Measurements from ENCODE around the gene MRPS22. TPM values are rescaled to one million over a fixed set of nuclear protein-coding genes. Genes with fewer than 3 reads are reported as not detected.

The MRPS22 gene
- total and polyA plus RNA-seq, 7 donors: 39.2 to 78.4 (median 53.6) TPM

DNA sequence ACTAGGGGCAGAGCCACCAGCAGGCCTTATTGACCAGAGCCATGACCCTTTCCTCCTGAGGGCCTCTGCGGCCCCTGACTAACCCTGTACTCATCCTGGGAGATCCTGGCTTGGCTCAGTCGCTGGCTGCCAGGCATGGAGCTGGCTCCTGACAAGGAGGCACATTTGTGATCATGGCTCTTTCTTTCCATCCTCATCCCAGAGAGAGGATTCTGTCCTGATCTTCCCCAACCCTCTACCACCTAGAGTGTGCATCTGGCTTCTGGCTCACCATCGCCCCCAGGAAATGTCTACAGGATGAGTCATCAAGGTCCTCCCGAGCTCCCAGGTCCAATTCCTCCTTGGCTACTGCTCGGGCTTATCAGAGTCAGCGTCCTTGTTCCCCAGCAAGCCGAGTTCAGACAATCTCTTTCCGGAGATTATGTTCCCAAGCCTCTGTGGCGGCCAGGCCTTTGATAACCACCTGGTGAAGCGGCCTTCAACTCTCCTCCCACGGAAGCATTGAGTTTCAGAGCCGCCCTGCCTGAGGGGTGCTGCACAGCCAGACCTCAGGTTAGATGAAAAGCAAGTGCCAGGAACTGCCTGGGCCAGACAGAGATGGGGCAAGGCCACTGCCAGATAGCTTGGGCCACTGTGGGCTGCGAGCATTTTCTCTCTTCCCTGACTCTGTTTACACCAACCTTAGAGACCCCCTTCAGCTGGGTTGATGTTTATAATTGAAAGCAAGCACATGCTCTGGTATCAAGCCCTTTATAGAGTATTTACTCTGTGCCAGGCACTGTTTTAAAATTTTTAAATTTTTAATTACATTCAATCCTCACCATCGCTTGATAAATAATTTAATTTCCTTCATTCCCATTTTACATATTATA is 44.3 kb upstream of the MRPS22 start:
- intact Hi-C loops (cut with DNase I): no loop called here
- TF ChIP-seq POLR2A (IDR thresholded peaks at IDR 0.05) (no peak), POLR2AphosphoS5 (IDR thresholded peaks at IDR 0.05) (no peak), EP300 (IDR thresholded peaks at IDR 0.05) (no peak)
- TF ChIP-seq, protein P1, sequence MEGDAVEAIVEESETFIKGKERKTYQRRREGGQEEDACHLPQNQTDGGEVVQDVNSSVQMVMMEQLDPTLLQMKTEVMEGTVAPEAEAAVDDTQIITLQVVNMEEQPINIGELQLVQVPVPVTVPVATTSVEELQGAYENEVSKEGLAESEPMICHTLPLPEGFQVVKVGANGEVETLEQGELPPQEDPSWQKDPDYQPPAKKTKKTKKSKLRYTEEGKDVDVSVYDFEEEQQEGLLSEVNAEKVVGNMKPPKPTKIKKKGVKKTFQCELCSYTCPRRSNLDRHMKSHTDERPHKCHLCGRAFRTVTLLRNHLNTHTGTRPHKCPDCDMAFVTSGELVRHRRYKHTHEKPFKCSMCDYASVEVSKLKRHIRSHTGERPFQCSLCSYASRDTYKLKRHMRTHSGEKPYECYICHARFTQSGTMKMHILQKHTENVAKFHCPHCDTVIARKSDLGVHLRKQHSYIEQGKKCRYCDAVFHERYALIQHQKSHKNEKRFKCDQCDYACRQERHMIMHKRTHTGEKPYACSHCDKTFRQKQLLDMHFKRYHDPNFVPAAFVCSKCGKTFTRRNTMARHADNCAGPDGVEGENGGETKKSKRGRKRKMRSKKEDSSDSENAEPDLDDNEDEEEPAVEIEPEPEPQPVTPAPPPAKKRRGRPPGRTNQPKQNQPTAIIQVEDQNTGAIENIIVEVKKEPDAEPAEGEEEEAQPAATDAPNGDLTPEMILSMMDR (IDR thresholded peaks at IDR 0.05): no peak
- H3K36me3 ChIP-seq: no peaks in the 10 kb centered on the region
- WGBS, 2 donors: 68 to 81% methylated on average over 14 of the region's 14 CpGs
- no peak for DNase-seq
- H3K27ac ChIP-seq: no peak overlapping the region
- H3K9me3 ChIP-seq: no peaks in the 10 kb centered on the region
- H3K27me3 ChIP-seq: no peaks in the 10 kb centered on the region
- no peak overlapping the region for H3K4me3 ChIP-seq
- H3K4me1 ChIP-seq: no peaks in the 10 kb centered on the region

DNA sequence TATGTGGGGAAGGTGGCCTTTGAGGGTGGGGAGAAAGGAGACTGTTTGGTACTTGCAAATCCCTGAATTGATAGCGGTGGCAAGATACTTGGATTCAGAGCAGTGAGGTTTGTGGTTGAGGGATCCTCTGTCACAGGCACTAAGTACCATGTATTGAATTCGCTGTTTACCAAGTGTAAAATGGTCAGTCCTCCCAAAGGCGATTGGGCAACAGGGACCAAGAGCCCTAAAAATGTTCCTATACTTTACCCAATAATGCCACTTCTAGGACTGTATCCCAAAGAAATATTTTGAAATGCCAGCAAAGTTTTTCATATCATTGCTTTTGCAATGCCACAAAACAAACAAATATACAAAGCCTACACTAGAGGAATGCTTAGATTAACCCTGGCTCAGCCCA is 43.4 kb upstream of the MRPS22 start:
- WGBS, 2 donors: 90 to 97% methylated on average over 3 of the region's 3 CpGs
- no peak for DNase-seq
- H3K4me3 ChIP-seq: no peak overlapping the region
- no peaks in the 10 kb centered on the region for H3K4me1 ChIP-seq
- intact Hi-C loops (cut with DNase I): no loop called here
- H3K27me3 ChIP-seq: no peaks in the 10 kb centered on the region
- H3K36me3 ChIP-seq: no peaks in the 10 kb centered on the region
- TF ChIP-seq, protein P1 (IDR thresholded peaks at IDR 0.05): no peak
- TF ChIP-seq POLR2A (IDR thresholded peaks at IDR 0.05) (no peak), POLR2AphosphoS5 (IDR thresholded peaks at IDR 0.05) (no peak), EP300 (IDR thresholded peaks at IDR 0.05) (no peak)
- H3K27ac ChIP-seq: no peak overlapping the region
- H3K9me3 ChIP-seq: no peaks in the 10 kb centered on the region

DNA sequence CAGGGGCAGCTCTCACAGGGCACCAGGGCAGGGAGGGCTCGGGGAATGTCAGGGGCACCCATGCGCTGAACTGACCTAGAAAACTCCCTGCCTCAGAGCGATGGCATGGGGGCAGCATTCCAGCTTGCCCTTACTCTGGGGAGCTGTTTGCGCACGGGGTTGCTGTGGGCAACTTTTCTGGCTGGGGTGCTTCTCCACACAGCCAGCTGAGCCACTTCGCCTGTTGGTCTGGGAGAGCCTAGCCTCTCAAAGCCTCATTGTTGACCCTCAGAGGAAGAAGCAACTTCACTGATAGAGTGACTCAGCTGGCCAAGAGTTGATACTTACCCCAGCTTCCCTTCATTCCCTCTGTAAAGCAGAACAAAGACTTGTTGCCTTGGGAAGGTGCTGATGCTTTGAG is 42.6 kb upstream of the MRPS22 start:
- no peak for DNase-seq
- Histone ChIP-seq H3K27me3 (no peaks in the 10 kb centered on the region), H3K27ac (no peak overlapping the region), H3K4me3 (no peak overlapping the region), H3K36me3 (no peaks in the 10 kb centered on the region), H3K4me1 (no peaks in the 10 kb centered on the region), H3K9me3 (no peaks in the 10 kb centered on the region)
- TF ChIP-seq EP300 (IDR thresholded peaks at IDR 0.05) (no peak), POLR2AphosphoS5 (IDR thresholded peaks at IDR 0.05) (no peak), POLR2A (IDR thresholded peaks at IDR 0.05) (no peak)
- TF ChIP-seq, protein P1 (IDR thresholded peaks at IDR 0.05): no peak
- 93 to 94% methylated on average over 6 of the region's 6 CpGs for WGBS, 2 donors
- intact Hi-C loops (cut with DNase I): no loop called here

DNA sequence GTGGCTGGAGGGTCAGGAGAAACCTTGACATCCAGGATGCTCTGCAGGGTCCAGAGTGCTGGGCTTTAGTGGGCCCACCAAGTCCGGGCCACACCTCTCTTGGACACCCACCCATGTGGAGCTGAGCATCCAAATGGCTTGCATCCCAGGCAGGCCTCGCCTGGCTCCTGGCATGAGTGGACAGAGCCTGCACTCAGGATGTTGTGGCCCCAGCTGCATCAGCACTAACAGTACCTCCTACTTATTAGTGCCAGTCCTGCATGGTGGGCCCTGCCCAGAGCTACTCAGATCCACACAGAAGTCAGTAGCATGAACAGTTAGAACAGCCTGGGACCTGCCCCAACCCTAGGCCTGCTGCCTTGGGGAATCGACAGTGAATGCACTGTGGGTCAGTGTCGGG is 42.2 kb upstream of the MRPS22 start:
- Histone ChIP-seq H3K4me3 (no peak overlapping the region), H3K27me3 (no peaks in the 10 kb centered on the region), H3K27ac (no peak overlapping the region), H3K4me1 (no peaks in the 10 kb centered on the region), H3K9me3 (no peaks in the 10 kb centered on the region), H3K36me3 (no peaks in the 10 kb centered on the region)
- no peak for DNase-seq
- intact Hi-C loops (cut with DNase I): no loop called here
- TF ChIP-seq POLR2A (IDR thresholded peaks at IDR 0.05) (no peak), EP300 (IDR thresholded peaks at IDR 0.05) (no peak), POLR2AphosphoS5 (IDR thresholded peaks at IDR 0.05) (no peak)
- TF ChIP-seq, protein P1 (IDR thresholded peaks at IDR 0.05): no peak
- WGBS, 2 donors: 89 to 90% methylated on average over 4 of the region's 4 CpGs

Data from sigmoid colon (tissue), 7 donors.